ENCODE results near the gene SWT1. TPM values are rescaled to one million over a fixed set of nuclear protein-coding genes. Genes with fewer than 3 reads are reported as not detected.

Gene SWT1
- total and polyA plus RNA-seq, 2 of the 4 experiments (the other 2 are of a cell fraction): 0.82 to 2.7 TPM

GRCh38 chr1:185139246-185139645, 17.7 kb upstream of the SWT1 start:
- H2AK5ac ChIP-seq (ENCODE audit: low read depth, low read length): no peak overlapping the region
- H3K4me1 ChIP-seq (ENCODE audit: control insufficient read depth, insufficient read depth, low read length): no peaks in the 10 kb centered on the region
- H3K23ac ChIP-seq (ENCODE audit: low read depth, low read length): no peak overlapping the region
- H3K56ac ChIP-seq (ENCODE audit: extremely low read depth, insufficient read depth, low read length): no peak overlapping the region
- H3K9ac ChIP-seq (ENCODE audit: low read depth, low read length): no peak overlapping the region
- no peak overlapping the region for H3K4ac ChIP-seq (ENCODE audit: low read depth, low read length)
- dilution Hi-C loops (cut with HindIII; ENCODE audit: low sequenced_read_pairs, unreplicated experiment) (no loop called here), intact Hi-C loops (cut with micrococcal nuclease) (no loop called here), in situ Hi-C loops (cut with MboI; ENCODE audit: low sequenced_read_pairs) (no loop called here)
- POLR2A ChIA-PET (ENCODE audit: unreplicated experiment): no interaction called here
- WGBS, 2 experiments (ENCODE audit: extremely low coverage in 2 of 2, insufficient read length in 1 of 2): no CpG with 5 or more reads among the region's 4 CpGs
- CTCF ChIA-PET: no interaction called here
- no peak overlapping the region for H4K91ac ChIP-seq (ENCODE audit: insufficient read depth, low read depth, low read length)
- H2BK15ac ChIP-seq (ENCODE audit: low read depth, low read length): no peak overlapping the region
- no peak overlapping the region for H3K4me2 ChIP-seq (ENCODE audit: low read depth, low read length)
- H4K5ac ChIP-seq (ENCODE audit: low read depth, low read length): no peak overlapping the region
- no peak overlapping the region for H3K18ac ChIP-seq (ENCODE audit: low read depth, low read length)
- H4K20me1 ChIP-seq (ENCODE audit: insufficient read depth, low read length): no peaks in the 10 kb centered on the region
- H3K79me1 ChIP-seq (ENCODE audit: low read depth in 1 of 2, low read length in 2 of 2): no peaks in the 10 kb centered on the region
- no peak overlapping the region for H2AFZ ChIP-seq (replicated peaks; ENCODE audit: low read length, poor library complexity)
- H3K9me3 ChIP-seq (ENCODE audit: control insufficient read depth, insufficient read depth, low read length): no peaks in the 10 kb centered on the region
- ATAC-seq (ENCODE audit: low read depth): no peak
- H2BK20ac ChIP-seq (ENCODE audit: low read depth, low read length): no peak overlapping the region
- H2AK9ac ChIP-seq (replicated peaks; ENCODE audit: low read depth, low read length, poor library complexity): no peak overlapping the region
- H4K8ac ChIP-seq (ENCODE audit: low read depth in 2 of 2, low read length in 2 of 2): no peak overlapping the region
- no peak overlapping the region for H3K27ac ChIP-seq (ENCODE audit: insufficient read depth, low read length)
- DNase-seq: no peak
- peaks cover 13% of the 10 kb centered on the region for H3K36me3 ChIP-seq (ENCODE audit: control insufficient read depth, insufficient read depth, low read length)
- H3K27me3 ChIP-seq (ENCODE audit: control insufficient read depth, insufficient read depth, low read length): no peaks in the 10 kb centered on the region
- H3K4me3 ChIP-seq (ENCODE audit: insufficient read depth, low read depth, low read length): no peak overlapping the region
- H3K14ac ChIP-seq (replicated peaks; ENCODE audit: low read depth, low read length): no peak overlapping the region
- no peak for TF ChIP-seq CEBPB (IDR thresholded peaks at IDR 0.05; ENCODE audit: low read depth, low read length)
- TF ChIP-seq MAFK (IDR thresholded peaks at IDR 0.05; ENCODE audit: low read depth, low read length): no peak
- TF ChIP-seq FOS (IDR thresholded peaks at IDR 0.05; ENCODE audit: low read depth, low read length): no peak
- TF ChIP-seq RCOR1 (IDR thresholded peaks at IDR 0.05; ENCODE audit: insufficient replicate concordance, low read length): no peak
- TF ChIP-seq CHD1 (IDR thresholded peaks at IDR 0.05; ENCODE audit: low read depth, low read length): no peak
- TF ChIP-seq, protein P1, sequence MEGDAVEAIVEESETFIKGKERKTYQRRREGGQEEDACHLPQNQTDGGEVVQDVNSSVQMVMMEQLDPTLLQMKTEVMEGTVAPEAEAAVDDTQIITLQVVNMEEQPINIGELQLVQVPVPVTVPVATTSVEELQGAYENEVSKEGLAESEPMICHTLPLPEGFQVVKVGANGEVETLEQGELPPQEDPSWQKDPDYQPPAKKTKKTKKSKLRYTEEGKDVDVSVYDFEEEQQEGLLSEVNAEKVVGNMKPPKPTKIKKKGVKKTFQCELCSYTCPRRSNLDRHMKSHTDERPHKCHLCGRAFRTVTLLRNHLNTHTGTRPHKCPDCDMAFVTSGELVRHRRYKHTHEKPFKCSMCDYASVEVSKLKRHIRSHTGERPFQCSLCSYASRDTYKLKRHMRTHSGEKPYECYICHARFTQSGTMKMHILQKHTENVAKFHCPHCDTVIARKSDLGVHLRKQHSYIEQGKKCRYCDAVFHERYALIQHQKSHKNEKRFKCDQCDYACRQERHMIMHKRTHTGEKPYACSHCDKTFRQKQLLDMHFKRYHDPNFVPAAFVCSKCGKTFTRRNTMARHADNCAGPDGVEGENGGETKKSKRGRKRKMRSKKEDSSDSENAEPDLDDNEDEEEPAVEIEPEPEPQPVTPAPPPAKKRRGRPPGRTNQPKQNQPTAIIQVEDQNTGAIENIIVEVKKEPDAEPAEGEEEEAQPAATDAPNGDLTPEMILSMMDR (conservative IDR thresholded peaks at IDR 0.05; ENCODE audit: low read depth, low read length): no peak
- no peak for TF ChIP-seq RFX5 (IDR thresholded peaks at IDR 0.05; ENCODE audit: low read depth, low read length)
- no peak for TF ChIP-seq MAZ (IDR thresholded peaks at IDR 0.05; ENCODE audit: borderline replicate concordance, low read depth, low read length)
- no peak for TF ChIP-seq NFE2L2 (IDR thresholded peaks at IDR 0.05; ENCODE audit: low read depth, low read length)
- no peak overlapping the region for H2BK120ac ChIP-seq (ENCODE audit: low read depth, low read length)
- no peaks in the 10 kb centered on the region for H3K9me1 ChIP-seq (ENCODE audit: insufficient read depth, low read length)
- BruUV-seq (replicated peaks): no TSS peak
- H2BK5ac ChIP-seq (ENCODE audit: low read depth, low read length, poor library complexity, severe bottlenecking): no peak overlapping the region

All from IMR-90 (cell line).